Keratinocyte (primary cell): Measurements from ENCODE around the gene SBNO1. TPM values are rescaled to one million over a fixed set of nuclear protein-coding genes. Genes with fewer than 3 reads are reported as not detected.
"Not testable (repeated sequence)": the region's sequence is repeated elsewhere in the genome, so short reads cannot be mapped to it uniquely, and the experiment has no call there.

Experiments used
- DNase-seq: peaks from one replicate; pipeline ENCODE4 v3.0.0-alpha.2; 2011; ENCODE audit warnings: low read depth, missing footprints, low spot score
- FAIRE-seq: peaks from 2 replicates; lab custom pipeline; 2011; peaks lifted over from hg19 to GRCh38; lab: Jason Lieb, UNC
- H2AFZ ChIP-seq: 2 replicates; pipeline ENCODE4 v1.6.0; 2012; ENCODE audit warnings: low read length, control low read depth, inconsistent platforms; ENCODE audit not compliant: control insufficient read depth
- H3K27ac ChIP-seq: 2 replicates; pipeline ENCODE4 v1.5.1; 2011; ENCODE audit warnings: low read length; ENCODE audit not compliant: control insufficient read depth, insufficient read depth
- H3K27me3 ChIP-seq: 3 replicates; pipeline ENCODE4 v1.6.0; 2011; ENCODE audit warnings: low read length; ENCODE audit not compliant: control insufficient read depth, insufficient read depth; ENCODE audit errors: extremely low read depth
- H3K36me3 ChIP-seq, 2 experiments: 2 replicates in 1 of 2; 3 replicates in 1 of 2; pipeline ENCODE4 v1.5.1; 2011; ENCODE audit warnings: low read length in 2 of 2, mild to moderate bottlenecking in 1 of 2; ENCODE audit not compliant: control insufficient read depth in 2 of 2, insufficient read depth in 2 of 2; ENCODE audit errors: extremely low read depth in 1 of 2
- H3K4me1 ChIP-seq: 3 replicates; pipeline ENCODE4 v1.5.1; 2011; ENCODE audit warnings: low read length; ENCODE audit not compliant: control insufficient read depth, insufficient read depth; ENCODE audit errors: extremely low read depth
- H3K4me2 ChIP-seq: 3 replicates; pipeline ENCODE4 v1.6.0; 2011; ENCODE audit warnings: low read depth, low read length; ENCODE audit not compliant: control insufficient read depth, insufficient read depth; ENCODE audit errors: extremely low read depth
- H3K4me3 ChIP-seq, 3 experiments: fragments of 200-600 bp in 1 of 3; sonication (generic) in 1 of 3; 2 replicates in 2 of 3; 3 replicates in 1 of 3; pipeline ENCODE4 v1.5.1; 2011 to 2016; ENCODE audit warnings: low read length in 3 of 3, mild to moderate bottlenecking in 3 of 3, control low read depth in 2 of 3, inconsistent platforms in 1 of 3, low read depth in 1 of 3, mixed read lengths in 1 of 3, mixed run types in 1 of 3, moderate library complexity in 1 of 3; ENCODE audit not compliant: control insufficient read depth in 2 of 3, insufficient read depth in 2 of 3; ENCODE audit errors: extremely low read depth in 1 of 3
- H3K79me2 ChIP-seq: 2 replicates; pipeline ENCODE4 v1.6.0; 2012; ENCODE audit warnings: low read length; ENCODE audit not compliant: control insufficient read depth, insufficient read depth
- H3K9ac ChIP-seq: 3 replicates; pipeline ENCODE4 v1.6.0; 2011; ENCODE audit warnings: low read length; ENCODE audit not compliant: control insufficient read depth, insufficient read depth; ENCODE audit errors: extremely low read depth
- H3K9me1 ChIP-seq: 3 replicates; pipeline ENCODE4 v1.6.0; 2011; ENCODE audit warnings: low read length; ENCODE audit not compliant: control insufficient read depth, insufficient read depth; ENCODE audit errors: extremely low read depth
- H3K9me3 ChIP-seq: 2 replicates; pipeline ENCODE4 v1.5.1; 2012; ENCODE audit warnings: low read depth, low read length; ENCODE audit not compliant: control insufficient read depth
- H4K20me1 ChIP-seq: 3 replicates; pipeline ENCODE4 v1.6.0; 2011; ENCODE audit warnings: low read length; ENCODE audit not compliant: control insufficient read depth, insufficient read depth; ENCODE audit errors: extremely low read depth
- CTCF ChIP-seq, 3 experiments: IDR thresholded peaks in 1 of 3; conservative IDR thresholded peaks in 1 of 3; optimal IDR thresholded peaks in 1 of 3; 2 replicates in 2 of 3; 3 replicates in 1 of 3; pipeline versions ENCODE3 to v1.5.1; 2011; ENCODE audit warnings: low read length in 3 of 3, mild to moderate bottlenecking in 3 of 3, moderate library complexity in 2 of 3, control low read depth in 1 of 3, inconsistent platforms in 1 of 3; ENCODE audit not compliant: insufficient read depth in 2 of 3; ENCODE audit errors: extremely low read depth in 1 of 3
- EZH2 ChIP-seq: IDR thresholded peaks from one replicate; pipeline ENCODE4 v1.6.1; 2012; ENCODE audit warnings: inconsistent platforms, mild to moderate bottlenecking, low read length, moderate library complexity
- dilution Hi-C: fragments of 300-500 bp; cut with MboI; formaldehyde crosslinking; loops from one replicate; pipeline ENCODE4 v1.7.0; 2020; ENCODE audit warnings: low sequenced_read_pairs; ENCODE audit not compliant: extremely low pct_ligation_motif_present
- polyA plus RNA-seq, 5 experiments: library from polyadenylated mRNA; depleted of rRNA in 3 of 5; stranded (reverse) in 3 of 5; stranded (forward) in 1 of 5; unstranded in 1 of 5; fragments of >200 nt; gene quantifications; 1 replicate in 1 of 5; 2 replicates in 3 of 5; 3 replicates in 1 of 5; pipeline versions ENCODE4 v1.2.1 to v1.2.3, GENCODE V29; 2011 to 2012; ENCODE audit warnings: missing spikeins in 2 of 5, low read depth in 1 of 5, low replicate concordance in 1 of 5

Gene SBNO1
- polyA plus RNA-seq, 1 donor (not counting 4 experiments of a cell fraction or from before 2014, with no cell fraction given): 18.4 TPM

- H3K36me3 ChIP-seq, DNase-seq, H3K4me2 ChIP-seq, H3K9me3 ChIP-seq, FAIRE-seq, H4K20me1 ChIP-seq, H3K4me3 ChIP-seq, H3K27ac ChIP-seq, H3K9ac ChIP-seq, H2AFZ ChIP-seq, H3K27me3 ChIP-seq, H3K9me1 ChIP-seq, dilution Hi-C loops: not testable (repeated sequence)
- Histone ChIP-seq H3K79me2 (peaks cover 52% of the 10 kb centered on the region), H3K4me1 (peaks cover 18% of the 10 kb centered on the region)
Measured at GRCh38 chr12:123248129-123248528, 116.5 kb downstream of the SBNO1 start.

GRCh38 chr12:123245678-123246077 lies 119.0 kb downstream of the SBNO1 start:
- Histone ChIP-seq H4K20me1 (no peaks in the 10 kb centered on the region), H3K4me1 (peaks cover 5% of the 10 kb centered on the region), H3K4me2 (no peak overlapping the region), H3K79me2 (peaks cover 45% of the 10 kb centered on the region), H2AFZ (no peak overlapping the region), H3K36me3 (peaks cover 5 to 6% of the 10 kb centered on the region in 2 experiments), H3K9me3 (no peaks in the 10 kb centered on the region), H3K9ac (no peak overlapping the region), H3K27ac (no peak overlapping the region), H3K27me3 (no peaks in the 10 kb centered on the region), H3K9me1 (no peaks in the 10 kb centered on the region), H3K4me3 (no peak overlapping the region)
- dilution Hi-C loops: no loop called here
- TF ChIP-seq EZH2: no peak
- TF ChIP-seq CTCF (optimal IDR thresholded peaks at IDR 0.05 in 1 of 3, IDR thresholded peaks at IDR 0.05 in 1 of 3, conservative IDR thresholded peaks at IDR 0.05 in 1 of 3; ENCODE audit: extremely low read depth in 1 of 3, insufficient read depth in 2 of 3, low read length in 3 of 3): no peak
- FAIRE-seq: no peak
- DNase-seq: no peak

- DNase-seq: no peak
- no peak for TF ChIP-seq CTCF (optimal IDR thresholded peaks at IDR 0.05 in 1 of 3, IDR thresholded peaks at IDR 0.05 in 1 of 3, conservative IDR thresholded peaks at IDR 0.05 in 1 of 3; ENCODE audit: extremely low read depth in 1 of 3, insufficient read depth in 2 of 3, low read length in 3 of 3)
- no peak for TF ChIP-seq EZH2
- no peak for FAIRE-seq
- H3K4me2 ChIP-seq: no peak overlapping the region
- no peaks in the 10 kb centered on the region for H3K9me3 ChIP-seq
- H4K20me1 ChIP-seq: no peaks in the 10 kb centered on the region
- no peak overlapping the region for H3K4me3 ChIP-seq
- no peaks in the 10 kb centered on the region for H3K9me1 ChIP-seq
- H2AFZ ChIP-seq: no peak overlapping the region
- H3K79me2 ChIP-seq: peaks cover 45% of the 10 kb centered on the region
- no peak overlapping the region for H3K27ac ChIP-seq
- H3K27me3 ChIP-seq: no peaks in the 10 kb centered on the region
- no peak overlapping the region for H3K9ac ChIP-seq
- H3K36me3 ChIP-seq: peaks cover 5 to 9% of the 10 kb centered on the region in 2 experiments
- dilution Hi-C loops: no loop called here
- H3K4me1 ChIP-seq: peaks cover 3% of the 10 kb centered on the region
Measured at GRCh38 chr12:123243671-123244262, 120.9 kb downstream of the SBNO1 start.
